Progenitor cell of endocrine pancreas (in vitro differentiated cells): Measurements from ENCODE around the gene TCF23. TPM values are rescaled to one million over a fixed set of nuclear protein-coding genes. Genes with fewer than 3 reads are reported as not detected.

Experiments used
- DNase-seq: peaks from one replicate; pipeline ENCODE4 v3.0.0; 2021; ENCODE audit warnings: low spot score; ENCODE audit not compliant: unreplicated experiment
- H3K27ac Mint-ChIP-seq: 2 replicates; pipeline ENCODE4 v1.8.0; 2021; ENCODE audit warnings: mild to moderate bottlenecking, moderate library complexity, mixed read lengths
- H3K27me3 Mint-ChIP-seq: 2 replicates; pipeline ENCODE4 v1.8.0; 2021; ENCODE audit warnings: mixed read lengths
- H3K36me3 Mint-ChIP-seq: 2 replicates; pipeline ENCODE4 v1.8.0; 2022; ENCODE audit warnings: mixed read lengths; ENCODE audit not compliant: insufficient read depth
- H3K4me1 Mint-ChIP-seq: 2 replicates; pipeline ENCODE4 v1.8.0; 2021; ENCODE audit warnings: low read depth, mixed read lengths
- H3K4me3 Mint-ChIP-seq: 2 replicates; pipeline ENCODE4 v1.8.0; 2021; ENCODE audit warnings: low read depth, mild to moderate bottlenecking, moderate library complexity, mixed read lengths
- H3K9me3 Mint-ChIP-seq: 2 replicates; pipeline ENCODE4 v1.8.0; 2021; ENCODE audit warnings: low read depth, mixed read lengths
- total RNA-seq: library from RNA; stranded (reverse); gene quantifications from 2 replicates; pipeline ENCODE4 v1.2.1, GENCODE V29; 2021
- TF ChIP-seq, protein P1 (sequence below): fragments of 200-600 bp; sonication (generic); IDR thresholded peaks from one replicate; pipeline ENCODE4 v1.5.0; 2021; ENCODE audit warnings: antibody characterized with exemption, mild to moderate bottlenecking; ENCODE audit not compliant: unreplicated experiment

The TCF23 gene
- total RNA-seq, 1 donor from 2014 or later = not detected

GRCh38 chr2:27160191-27160590, 11.4 kb downstream of the TCF23 start:
- TF ChIP-seq, protein P1, sequence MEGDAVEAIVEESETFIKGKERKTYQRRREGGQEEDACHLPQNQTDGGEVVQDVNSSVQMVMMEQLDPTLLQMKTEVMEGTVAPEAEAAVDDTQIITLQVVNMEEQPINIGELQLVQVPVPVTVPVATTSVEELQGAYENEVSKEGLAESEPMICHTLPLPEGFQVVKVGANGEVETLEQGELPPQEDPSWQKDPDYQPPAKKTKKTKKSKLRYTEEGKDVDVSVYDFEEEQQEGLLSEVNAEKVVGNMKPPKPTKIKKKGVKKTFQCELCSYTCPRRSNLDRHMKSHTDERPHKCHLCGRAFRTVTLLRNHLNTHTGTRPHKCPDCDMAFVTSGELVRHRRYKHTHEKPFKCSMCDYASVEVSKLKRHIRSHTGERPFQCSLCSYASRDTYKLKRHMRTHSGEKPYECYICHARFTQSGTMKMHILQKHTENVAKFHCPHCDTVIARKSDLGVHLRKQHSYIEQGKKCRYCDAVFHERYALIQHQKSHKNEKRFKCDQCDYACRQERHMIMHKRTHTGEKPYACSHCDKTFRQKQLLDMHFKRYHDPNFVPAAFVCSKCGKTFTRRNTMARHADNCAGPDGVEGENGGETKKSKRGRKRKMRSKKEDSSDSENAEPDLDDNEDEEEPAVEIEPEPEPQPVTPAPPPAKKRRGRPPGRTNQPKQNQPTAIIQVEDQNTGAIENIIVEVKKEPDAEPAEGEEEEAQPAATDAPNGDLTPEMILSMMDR = no peak
- Mint-ChIP-seq H3K27me3 (peaks cover 3% of the 10 kb centered on the region), H3K27ac (no peak overlapping the region), H3K4me1 (peaks cover 4% of the 10 kb centered on the region), H3K36me3 (no peaks in the 10 kb centered on the region), H3K4me3 (no peak overlapping the region), H3K9me3 (no peaks in the 10 kb centered on the region)
- no peak for DNase-seq

DNA sequence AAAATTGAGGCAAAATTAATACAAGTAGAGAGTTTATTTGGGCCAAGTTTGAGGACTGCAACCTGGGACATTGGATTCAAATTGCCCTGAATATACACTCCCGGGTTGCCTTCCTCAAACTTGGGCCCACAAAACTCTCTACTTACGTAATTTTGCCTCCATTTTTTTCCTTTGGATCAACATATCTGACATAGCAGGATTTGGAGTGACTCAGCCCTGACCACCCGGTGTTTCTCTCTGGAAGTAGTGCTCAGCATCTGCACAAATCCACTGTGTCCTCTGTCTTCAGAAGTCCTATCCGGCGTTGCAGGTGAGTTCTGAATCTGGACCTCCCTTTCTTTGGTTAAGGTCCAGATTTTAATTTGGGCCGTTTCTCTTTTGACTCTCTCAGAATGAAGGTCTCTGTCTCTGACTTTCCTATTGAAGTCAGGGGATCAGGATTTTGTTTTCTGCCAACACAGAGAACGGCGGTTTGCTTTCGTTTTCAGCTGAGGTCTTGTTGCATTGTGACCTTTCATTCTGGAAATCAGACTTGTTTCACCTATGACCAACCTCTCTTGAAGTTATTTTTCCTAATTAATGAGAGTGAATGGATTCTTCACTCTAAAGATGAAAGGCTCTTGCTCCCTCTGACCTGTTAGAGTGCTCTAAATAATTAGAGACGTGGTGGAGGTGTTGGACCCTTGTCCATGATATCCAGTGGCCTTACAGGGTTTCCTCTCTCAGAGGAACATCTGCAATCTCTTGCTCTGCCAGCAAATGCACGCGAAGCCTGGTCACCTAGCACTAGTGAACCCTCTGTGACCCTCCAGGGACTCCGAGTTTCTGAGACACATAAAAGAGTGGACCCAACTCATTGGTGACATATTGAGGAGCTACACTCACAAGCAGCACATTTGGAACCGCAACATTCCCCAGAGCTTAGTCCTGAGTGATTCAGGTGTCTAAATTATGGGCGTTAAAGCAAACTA, 13.6 kb downstream of the TCF23 start:
- TF ChIP-seq, protein P1 = no peak
- peaks cover 7% of the 10 kb centered on the region for H3K4me1 Mint-ChIP-seq
- no peaks in the 10 kb centered on the region for H3K9me3 Mint-ChIP-seq
- H3K27me3 Mint-ChIP-seq = peaks cover 3% of the 10 kb centered on the region
- no peaks in the 10 kb centered on the region for H3K36me3 Mint-ChIP-seq
- H3K4me3 Mint-ChIP-seq = no peak overlapping the region
- no peak overlapping the region for H3K27ac Mint-ChIP-seq
- DNase-seq = no peak

DNA sequence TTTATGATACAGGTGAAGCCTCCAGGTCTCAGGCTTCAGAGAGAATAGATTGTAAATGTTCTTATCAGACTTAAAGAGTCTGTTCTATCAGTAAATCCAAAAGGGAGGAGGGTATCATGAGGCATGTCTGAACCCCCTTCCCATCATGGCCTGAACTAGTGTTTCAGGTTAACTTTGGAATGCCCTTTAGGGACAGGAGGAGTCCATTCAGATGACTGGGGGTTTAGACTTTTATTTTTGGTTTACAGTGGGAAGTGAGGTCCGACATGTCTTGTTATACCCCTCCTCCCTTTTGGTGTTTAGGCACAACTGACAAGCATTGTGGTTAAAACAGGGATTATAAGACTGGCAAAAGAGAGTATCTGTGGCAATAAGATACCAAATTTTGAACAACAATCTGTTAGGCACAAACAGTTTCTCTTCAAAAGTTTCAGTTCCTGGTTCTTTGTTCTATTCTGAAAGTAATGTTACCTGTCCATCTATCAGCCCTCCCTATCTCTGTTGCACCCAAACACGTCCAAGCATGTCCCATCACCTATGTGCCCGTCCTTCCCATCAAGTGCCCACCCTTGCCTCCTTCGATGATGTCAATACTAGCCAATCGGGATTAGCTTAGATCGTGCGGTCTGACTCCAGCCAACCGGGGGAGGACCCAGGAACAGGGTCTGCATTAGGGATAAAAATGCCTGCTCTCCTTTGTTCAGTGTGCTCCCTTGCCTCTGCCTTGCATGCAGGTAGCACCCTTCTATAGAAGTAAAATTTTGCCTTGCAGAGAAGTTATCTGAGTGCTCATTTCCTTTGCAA, 16.4 kb downstream of the TCF23 start:
- Mint-ChIP-seq H3K9me3 (no peaks in the 10 kb centered on the region), H3K36me3 (no peaks in the 10 kb centered on the region), H3K27ac (no peak overlapping the region), H3K4me1 (peaks cover 3% of the 10 kb centered on the region), H3K27me3 (peaks cover 3% of the 10 kb centered on the region), H3K4me3 (no peak overlapping the region)
- TF ChIP-seq, protein P1 = no peak
- DNase-seq = no peak

GRCh38 chr2:27170581-27171337, 22.0 kb downstream of the TCF23 start:
- peaks cover 3% of the 10 kb centered on the region for H3K4me1 Mint-ChIP-seq
- DNase-seq = no peak
- H3K36me3 Mint-ChIP-seq = no peaks in the 10 kb centered on the region
- H3K9me3 Mint-ChIP-seq = no peaks in the 10 kb centered on the region
- no peak overlapping the region for H3K27ac Mint-ChIP-seq
- H3K27me3 Mint-ChIP-seq = peaks cover 11% of the 10 kb centered on the region
- H3K4me3 Mint-ChIP-seq = no peak overlapping the region
- TF ChIP-seq, protein P1 = no peak
